GM19324 (cell line): ENCODE results near the gene GATAD2A.

Experiments
- ATAC-seq: cut with Tn5 transposase; IDR thresholded peaks from one replicate; pipeline ENCODE4 v1.9.1; 2021; ENCODE audit warnings: mild to moderate bottlenecking, moderate library complexity; ENCODE audit not compliant: unreplicated experiment, low FRiP score

GATAD2A gene

DNA sequence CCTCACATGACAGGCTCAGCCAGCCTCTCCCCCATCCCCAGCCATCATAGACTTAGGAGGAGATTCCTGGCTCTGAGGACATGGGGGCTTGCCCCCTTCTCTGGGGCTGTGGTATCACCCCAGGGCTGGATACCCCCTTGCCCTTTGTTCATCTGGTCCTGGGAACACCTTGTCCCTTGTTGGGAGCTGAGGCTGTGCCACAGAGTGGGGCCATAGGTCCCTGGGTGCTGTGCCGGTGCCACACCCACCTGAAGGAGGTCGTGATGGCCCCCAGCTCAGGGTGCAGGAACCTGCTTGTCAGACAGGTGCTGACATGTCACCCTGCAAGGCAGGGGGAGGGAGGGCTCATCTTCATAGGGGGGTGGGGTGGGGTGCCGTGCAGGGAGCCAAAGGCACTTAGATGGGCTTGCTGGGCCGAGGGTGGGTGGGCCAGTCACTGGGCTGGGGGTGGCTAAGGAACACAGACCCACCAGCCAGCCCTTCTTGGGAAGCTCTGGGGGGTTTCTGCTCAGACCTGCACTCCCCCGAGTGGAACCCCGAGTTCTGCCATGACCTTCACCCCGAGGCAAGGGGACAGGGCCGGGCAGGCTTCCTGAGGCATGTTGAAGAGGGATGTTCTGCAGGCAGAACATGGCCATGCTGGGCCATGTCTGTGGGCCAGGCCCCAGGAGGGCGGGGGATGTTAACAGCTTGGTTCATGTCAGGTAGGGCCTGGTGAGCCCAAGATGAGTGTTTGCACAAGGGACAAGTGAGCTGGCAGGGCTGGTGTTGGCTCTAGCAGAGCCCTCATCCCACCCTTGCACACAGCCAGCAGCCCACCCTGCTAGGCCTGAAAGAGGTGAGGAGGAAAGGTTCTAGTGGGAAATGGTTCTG, 81.8 kb downstream of the GATAD2A start:
- no peak for ATAC-seq

DNA sequence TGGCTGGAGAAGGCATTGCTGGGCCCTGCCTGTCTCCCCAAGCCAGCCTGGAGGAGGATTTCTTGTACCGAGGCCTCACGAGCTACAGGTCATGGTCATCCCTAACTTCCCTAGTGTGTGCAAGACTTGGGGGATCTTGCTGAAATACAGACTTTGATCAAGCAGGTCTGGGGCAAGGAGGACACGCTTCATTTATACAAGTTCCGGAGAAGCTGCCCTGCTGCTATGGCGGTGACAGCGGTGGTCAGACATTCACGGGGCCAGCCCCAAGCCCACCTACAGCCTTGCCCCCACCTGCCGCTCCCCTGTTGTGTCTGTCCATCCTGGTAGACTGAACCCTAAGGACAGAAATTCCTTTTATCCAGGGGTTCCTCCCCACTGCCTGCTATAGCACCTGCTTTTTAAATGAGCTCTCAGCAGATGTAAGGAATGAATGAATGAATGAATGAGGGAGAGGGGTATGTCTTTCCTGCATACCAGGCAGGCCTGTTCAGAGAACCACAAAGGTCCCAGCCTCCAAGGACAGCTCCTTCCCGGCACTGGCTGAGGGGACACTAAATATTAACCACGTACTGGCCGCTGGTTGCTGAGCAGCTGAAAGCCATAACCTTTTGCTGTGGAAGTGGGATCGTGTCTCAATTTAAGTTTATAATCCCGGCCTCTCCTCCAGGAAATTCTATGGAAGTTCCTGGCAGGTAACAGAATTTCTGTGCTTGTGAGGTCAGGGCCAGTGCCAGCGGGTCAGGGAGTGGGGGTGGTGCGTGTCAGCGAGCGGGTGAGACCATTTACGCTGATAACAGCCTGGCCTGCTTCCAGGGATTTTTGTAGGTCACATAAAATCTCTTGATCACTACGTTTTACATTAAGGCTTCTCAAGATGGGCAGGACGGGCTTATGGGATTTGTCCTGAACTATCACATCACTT, 82.7 kb downstream of the GATAD2A start:
- ATAC-seq = no peak

DNA sequence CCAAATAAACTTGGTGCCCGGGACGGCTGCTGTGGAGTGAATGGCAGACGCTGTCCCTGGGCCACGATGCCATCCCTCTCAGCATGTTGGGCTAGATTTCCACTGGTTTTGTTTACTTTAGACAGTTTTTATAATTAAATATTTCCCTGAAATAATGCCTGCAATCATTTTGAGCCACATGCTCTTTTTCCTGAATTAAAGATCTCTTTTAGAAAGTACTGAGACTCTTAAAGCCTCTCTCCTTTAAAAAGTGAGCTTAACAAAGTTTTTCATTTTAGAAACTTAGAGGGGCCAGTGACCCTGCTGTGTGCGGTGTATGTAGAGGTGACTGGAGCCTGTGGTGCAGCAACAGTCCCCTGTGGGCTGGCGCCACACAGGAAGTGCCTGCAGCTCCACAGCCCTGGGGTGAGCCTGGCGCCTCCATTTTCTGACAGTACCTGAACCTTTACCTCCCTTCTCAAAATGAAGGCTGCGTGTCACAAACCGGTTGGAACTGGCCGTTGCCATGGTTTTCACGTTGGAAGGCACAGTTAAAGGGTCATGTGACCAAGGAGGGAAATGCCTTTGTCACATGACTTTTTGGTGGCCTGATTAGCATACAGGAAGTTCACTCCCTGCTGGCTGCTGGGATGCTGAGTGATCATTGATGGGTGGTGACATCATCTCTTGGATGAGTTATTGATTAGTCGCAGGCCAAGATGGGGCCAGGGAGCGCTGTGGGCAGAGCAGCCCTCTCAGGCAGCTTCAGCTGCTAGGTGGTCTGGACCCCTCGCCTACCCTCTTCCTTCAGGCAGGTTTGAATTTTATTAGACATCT, 83.6 kb downstream of the GATAD2A start:
- no peak for ATAC-seq

DNA sequence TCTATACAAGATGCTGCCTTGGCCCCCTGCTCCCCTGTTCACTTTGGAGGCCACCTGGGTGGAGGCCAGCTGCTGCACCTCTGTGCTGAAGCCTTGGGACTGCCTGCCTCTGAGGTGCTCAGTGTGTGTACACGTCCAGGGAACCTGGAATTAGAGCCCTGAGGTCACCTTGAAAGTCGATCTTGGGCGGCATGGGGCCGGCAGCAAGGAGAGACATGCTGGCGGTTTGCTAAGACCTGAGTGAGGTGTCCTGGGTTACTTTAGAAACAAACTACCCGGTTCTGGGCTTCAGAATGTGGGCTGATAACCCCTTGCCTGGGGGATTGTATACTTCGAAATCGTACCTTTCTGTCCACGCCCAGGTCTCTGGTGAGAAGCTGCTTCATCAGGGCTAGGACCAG, 84.3 kb downstream of the GATAD2A start:
- ATAC-seq = no peak

DNA sequence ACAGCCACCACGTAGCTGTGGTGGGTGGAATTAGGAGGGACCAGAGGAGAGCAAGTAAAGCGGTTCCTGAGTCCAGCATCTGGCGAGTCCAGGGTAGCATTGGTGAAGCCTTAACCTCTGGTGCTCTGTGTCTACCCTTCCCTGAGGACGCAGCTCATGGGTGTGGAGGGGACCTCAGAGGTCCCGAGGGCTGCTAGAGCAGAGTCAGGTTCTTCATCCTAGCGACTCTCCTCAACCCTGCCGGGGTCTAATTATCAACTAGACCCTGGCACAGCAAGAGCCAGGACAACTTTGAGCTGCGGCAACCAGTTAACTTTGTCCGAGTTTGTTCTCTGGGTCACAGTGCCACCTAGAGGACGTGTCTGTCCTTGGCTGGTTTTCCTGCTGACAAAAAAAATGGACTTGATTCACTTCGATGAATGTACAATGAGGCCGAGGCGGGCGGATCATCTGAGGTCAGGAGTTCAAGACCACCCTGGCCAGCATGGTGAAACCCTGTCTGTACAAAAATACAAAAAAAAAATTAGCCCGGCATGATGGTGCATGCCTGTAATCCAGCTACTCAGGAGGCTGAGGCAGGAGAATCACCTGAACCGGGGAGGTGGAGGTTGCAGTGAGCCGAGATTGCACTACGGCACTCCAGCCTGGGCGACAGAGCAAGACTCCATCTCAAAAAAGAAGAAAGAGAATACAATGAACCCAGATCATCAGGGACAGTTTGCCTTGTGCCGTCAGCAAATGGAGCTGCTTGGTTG, 84.9 kb downstream of the GATAD2A start:
- no peak for ATAC-seq

DNA sequence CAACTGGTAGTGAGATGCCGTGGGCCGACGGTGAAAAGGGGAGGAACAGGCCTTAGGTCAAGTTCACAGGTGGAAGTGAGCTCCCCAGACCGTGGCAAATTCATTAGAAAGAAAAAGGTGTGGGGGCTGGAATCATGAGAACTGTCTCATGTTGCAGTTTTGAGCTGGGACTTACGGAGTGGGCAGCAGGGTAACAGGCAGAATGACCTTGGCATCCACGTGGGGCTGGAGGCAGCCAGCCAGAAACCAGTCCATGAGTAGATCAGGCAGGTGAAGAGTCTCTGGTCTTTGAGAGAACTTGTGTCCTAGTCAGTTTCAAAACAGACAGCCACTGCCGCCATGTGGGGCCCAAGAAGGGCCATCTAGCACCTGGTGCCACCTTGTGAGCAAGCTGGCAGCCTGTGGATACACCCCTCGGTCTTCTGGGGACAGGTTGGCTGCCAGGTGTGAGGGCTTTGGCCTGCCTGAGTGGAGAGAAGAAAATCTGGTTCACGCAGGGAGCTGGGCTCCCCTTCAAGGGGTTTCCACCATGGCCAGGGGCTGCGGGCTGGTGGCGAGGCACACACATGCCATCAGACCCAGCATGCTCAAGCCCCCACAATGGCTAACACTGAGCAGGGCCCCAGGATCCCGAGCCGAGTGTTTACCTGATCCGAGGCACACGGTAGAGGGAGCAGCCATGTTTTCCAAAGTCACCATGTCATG, 86.0 kb downstream of the GATAD2A start:
- ATAC-seq = no peak

DNA sequence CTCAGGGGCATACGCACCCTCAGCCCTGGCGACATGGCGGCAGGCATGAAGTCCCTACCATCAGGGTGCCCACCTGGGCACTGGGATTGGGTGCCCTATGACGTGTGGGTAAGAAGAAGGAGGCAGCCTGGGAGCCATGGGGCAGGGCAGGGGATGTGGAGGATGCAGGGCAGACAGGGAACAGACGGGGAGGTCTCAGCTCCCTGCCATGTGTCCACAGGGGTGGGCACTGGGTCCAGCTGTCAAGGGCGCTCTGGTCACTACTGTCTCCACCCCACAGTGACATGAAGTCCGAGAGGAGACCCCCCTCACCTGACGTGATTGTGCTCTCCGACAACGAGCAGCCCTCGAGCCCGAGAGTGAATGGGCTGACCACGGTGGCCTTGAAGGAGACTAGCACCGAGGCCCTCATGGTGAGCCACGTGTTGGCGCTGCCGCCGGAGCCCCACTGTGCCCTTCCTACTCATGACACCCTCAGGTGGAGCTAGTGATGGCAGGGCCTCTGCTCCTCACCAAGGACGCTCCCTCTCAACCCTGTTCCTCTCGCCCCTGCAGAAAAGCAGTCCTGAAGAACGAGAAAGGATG, 86.6 kb downstream of the GATAD2A start:
- no peak for ATAC-seq

DNA sequence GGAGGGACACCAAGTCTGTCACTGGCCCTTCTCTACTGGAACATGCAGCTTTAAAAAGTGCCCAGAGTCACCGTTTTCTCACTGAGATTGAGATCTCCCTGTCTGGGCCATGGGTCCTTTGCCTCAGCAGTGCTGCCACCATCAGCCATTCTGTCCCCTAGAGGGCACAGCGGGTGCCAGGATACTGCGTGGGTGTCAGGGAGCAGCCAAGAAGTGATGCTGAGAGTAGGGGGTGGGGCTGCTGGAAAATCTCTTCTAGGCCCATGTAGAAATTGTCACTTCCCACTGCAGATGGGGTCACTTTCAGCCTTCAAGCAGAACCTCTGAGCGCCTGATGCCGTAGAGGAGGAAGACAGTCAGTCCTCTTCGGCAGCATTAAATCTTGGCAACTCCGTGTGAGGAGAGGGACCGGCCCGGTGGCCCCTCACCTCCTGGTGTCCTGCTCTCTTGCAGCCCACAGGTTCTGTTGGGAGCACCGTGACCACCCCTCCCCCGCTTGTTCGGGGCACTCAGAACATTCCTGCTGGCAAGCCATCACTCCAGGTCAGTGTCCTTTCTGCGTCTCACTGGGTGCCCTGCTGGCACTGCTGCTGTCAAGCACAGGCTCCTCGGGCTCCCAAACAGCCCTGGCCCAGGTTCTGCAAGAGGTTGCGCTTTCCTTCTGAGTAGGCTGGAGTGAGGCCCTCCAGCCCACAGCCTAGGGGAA, 88.5 kb downstream of the GATAD2A start:
- no peak for ATAC-seq

DNA sequence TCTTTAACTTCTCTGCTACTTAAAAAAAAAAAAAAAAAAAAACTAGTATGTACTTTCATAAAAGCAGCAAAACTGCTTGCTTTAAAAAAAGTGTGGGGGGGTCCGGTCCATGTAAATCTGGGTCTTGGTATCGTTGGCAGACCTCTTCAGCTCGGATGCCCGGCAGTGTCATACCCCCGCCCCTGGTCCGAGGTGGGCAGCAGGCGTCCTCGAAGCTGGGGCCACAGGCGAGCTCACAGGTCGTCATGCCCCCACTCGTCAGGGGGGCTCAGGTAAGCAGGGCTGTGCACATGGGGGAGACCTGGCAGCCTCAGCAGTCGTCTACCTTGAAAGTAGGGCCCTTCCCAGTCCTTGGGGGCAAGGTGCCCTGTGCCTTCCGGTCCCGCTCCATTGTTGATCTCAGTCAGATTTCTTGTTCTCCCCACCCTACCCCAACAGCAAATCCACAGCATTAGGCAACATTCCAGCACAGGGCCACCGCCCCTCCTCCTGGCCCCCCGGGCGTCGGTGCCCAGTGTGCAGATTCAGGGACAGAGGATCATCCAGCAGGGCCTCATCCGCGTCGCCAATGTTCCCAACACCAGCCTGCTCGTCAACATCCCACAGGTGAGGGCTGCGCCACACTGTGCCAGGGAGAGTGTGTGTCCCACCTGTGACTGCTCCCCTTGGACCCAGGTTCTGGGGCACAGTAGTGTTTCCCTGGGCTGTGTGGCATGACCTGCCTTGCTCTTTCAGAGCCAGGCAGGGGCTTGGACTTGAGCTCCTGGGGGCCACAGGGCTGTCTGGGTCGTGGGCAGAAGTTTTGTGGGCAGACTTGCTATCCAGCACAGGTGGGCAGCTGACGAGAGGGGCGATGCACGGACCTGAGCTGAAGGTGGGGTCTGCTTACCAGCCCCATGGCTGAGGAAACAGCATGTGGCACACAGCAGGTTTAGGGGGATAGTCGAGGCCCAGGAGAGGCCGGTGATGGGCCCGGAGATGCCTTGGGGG, 90.4 kb downstream of the GATAD2A start:
- no peak for ATAC-seq

DNA sequence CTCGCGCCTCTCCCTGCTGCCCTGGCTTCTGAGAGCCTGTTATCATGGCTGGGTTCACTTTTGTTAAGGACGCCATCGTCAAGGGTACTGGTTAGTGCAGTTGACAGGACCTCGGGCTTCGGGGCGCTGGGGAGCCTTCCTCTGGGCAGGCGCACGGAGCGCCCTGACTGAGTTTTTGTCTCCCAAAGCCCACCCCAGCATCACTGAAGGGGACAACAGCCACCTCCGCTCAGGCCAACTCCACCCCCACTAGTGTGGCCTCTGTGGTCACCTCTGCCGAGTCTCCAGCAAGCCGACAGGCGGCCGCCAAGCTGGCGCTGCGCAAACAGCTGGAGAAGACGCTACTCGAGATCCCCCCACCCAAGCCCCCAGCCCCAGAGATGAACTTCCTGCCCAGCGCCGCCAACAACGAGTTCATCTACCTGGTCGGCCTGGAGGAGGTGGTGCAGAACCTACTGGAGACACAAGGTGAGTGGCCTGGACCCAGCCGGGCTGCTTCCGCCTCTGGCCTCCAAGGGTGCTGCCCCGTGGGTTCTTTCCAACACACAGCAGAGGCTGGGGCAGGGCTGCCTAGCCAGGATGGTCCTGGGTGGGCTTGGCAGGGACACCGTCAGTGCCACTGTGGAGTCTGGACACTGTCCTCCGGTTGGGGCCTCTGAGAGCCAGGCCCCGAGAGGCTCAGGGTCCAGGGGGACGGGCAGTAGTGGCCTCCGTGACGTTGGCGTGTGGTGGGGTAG, 92.9 kb downstream of the GATAD2A start:
- no peak for ATAC-seq

DNA sequence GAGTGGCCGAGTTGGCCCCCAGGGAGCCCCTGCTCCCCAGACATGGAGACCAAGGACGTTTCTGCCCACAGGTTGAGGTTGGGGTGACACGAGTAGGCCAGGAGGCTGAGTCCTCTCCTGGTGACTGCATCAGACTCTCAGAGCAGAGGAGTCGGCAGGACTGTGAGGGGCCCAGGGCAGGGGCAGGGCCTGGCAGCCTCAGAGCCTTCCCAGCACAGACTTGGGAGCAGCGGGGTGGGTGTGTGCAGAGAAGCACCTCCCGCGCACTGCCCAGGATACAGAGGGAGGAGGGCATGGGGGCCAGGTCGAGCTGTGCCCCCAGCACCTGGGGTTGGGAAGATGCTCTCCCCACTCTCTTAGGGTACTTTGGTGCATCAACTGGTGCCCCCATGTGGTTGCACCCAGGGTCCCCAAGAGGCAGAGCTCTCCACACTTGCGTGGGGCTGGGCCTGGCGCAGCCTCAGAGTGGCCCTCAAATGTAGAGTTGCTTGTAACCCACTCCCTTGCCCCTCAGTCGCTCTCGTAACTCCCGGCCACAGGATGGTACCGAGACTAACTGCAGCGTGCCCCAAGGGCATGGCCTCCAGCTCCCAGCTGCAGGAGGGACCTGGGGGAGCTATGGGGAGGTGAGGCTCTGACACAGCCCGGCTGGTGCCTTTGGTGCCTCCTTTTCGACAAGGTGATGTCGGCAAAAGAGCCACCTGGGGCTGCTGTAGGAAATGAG, 94.0 kb downstream of the GATAD2A start:
- ATAC-seq = no peak

DNA sequence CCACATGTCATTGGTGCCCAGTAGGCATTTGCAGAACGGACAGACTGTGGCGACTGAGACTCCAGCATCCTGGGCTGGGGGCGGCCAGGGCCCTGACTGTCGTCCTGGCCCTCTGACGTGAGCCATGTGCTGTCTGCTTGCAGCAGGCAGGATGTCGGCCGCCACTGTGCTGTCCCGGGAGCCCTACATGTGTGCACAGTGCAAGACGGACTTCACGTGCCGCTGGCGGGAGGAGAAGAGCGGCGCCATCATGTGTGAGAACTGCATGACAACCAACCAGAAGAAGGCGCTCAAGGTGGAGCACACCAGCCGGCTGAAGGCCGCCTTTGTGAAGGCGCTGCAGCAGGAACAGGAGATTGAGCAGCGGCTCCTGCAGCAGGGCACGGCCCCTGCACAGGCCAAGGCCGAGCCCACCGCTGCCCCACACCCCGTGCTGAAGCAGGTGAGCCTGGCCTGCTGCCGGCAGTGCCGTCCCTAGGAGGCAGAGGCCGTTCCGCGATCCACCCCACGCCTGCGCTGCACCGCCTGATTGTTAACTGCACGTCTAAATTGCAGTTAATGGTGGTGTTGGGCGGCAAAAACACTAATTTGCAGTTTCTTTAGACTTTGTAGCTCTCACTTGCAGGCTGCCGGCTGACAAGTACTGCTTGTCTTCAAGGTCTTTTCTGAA, 95.6 kb downstream of the GATAD2A start:
- ATAC-seq = no peak

DNA sequence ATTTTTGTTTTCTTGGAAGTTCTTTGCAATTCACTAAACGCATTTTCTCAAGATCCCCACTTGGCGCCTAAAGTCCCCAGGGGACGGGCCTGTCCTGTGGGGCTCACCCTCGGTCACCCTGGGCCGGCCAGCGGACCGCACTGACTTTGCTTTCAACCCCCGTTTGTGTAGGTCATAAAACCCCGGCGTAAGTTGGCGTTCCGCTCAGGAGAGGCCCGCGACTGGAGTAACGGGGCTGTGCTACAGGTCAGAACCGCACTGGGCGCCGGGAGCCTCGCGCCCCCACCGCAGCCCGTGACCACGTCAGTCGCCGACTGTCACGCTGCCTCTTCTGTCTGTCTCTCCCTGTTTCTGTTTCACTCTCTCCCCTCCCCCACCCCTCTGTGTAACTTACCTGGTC, 96.3 kb downstream of the GATAD2A start:
- ATAC-seq = no peak

DNA sequence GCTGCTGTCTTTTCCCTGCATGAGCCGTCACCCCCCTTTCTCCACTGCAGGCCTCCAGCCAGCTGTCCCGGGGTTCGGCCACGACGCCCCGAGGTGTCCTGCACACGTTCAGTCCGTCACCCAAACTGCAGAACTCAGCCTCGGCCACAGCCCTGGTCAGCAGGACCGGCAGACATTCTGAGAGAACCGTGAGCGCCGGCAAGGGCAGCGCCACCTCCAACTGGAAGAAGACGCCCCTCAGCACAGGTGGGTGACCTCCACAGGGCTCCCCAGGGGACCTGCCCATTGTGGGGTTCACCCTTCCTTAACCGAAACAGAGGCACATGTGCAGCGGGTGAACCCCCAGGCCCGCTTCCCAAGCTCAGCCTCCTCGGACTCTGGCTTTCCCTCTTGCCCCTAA, 96.8 kb downstream of the GATAD2A start:
- ATAC-seq = no peak

DNA sequence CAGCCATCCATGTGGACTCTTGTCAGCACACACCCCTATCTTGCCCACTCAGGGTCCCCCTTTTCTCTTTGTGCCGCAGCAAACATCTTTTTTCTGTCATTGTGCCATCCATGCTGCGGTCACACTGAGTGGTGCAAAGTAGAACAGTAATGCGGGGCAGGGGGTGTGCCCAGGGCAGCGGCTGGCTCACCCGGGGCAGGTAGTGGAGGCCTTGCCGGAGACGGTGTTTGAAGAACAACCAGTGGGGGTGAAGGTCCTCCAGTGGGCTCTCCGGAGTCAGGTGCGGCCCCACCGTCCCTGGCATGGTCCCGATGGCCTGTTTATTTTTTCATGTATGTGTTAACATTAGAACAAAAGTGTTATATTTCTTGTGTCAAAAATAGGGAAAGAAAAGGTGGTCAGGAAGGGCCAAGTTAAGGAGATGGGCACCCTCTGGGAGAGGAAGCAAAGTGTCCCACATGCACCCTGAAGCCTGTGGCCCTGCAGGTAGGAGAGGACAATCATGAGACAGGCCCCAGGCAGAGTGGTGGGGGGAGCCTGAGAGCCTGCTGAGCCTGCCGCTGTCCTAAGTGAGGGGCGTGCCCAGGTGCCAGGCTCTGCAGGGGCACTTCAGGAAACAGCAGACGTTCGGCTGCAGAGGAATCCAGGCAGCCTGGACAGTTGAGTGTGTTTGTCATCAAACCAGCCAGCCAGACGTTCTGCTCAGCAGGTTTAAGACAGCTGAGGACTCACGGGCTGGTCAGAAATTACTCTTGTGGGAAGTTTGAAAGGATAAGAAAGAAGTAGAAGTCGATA, 97.5 kb downstream of the GATAD2A start:
- no peak for ATAC-seq
